D721Med (cell line): Measurements from ENCODE around the gene MET.

ENCODE experiments used
- DNase-seq: peaks from one replicate; pipeline ENCODE4 v3.0.0; 2011; ENCODE audit warnings: low spot score; ENCODE audit not compliant: insufficient read length
- FAIRE-seq: peaks from 2 replicates; lab custom pipeline; 2011; peaks lifted over from hg19 to GRCh38; lab: Jason Lieb, UNC
- TF ChIP-seq, protein P1 (sequence below): IDR thresholded peaks from 2 replicates; pipeline ENCODE4 v1.5.1; 2012; ENCODE audit warnings: mild to moderate bottlenecking, control low read depth; ENCODE audit not compliant: insufficient read depth; ENCODE audit errors: missing control alignments

MET gene

GRCh38 chr7:116686033-116686432, 14.0 kb downstream of the MET start:
- TF ChIP-seq, protein P1, sequence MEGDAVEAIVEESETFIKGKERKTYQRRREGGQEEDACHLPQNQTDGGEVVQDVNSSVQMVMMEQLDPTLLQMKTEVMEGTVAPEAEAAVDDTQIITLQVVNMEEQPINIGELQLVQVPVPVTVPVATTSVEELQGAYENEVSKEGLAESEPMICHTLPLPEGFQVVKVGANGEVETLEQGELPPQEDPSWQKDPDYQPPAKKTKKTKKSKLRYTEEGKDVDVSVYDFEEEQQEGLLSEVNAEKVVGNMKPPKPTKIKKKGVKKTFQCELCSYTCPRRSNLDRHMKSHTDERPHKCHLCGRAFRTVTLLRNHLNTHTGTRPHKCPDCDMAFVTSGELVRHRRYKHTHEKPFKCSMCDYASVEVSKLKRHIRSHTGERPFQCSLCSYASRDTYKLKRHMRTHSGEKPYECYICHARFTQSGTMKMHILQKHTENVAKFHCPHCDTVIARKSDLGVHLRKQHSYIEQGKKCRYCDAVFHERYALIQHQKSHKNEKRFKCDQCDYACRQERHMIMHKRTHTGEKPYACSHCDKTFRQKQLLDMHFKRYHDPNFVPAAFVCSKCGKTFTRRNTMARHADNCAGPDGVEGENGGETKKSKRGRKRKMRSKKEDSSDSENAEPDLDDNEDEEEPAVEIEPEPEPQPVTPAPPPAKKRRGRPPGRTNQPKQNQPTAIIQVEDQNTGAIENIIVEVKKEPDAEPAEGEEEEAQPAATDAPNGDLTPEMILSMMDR = no peak
- DNase-seq = no peak
- no peak for FAIRE-seq

- FAIRE-seq = no peak
- no peak for DNase-seq
- TF ChIP-seq, protein P1 = no peak
Measured at GRCh38 chr7:116686812-116687419, 14.9 kb downstream of the MET start.

DNA sequence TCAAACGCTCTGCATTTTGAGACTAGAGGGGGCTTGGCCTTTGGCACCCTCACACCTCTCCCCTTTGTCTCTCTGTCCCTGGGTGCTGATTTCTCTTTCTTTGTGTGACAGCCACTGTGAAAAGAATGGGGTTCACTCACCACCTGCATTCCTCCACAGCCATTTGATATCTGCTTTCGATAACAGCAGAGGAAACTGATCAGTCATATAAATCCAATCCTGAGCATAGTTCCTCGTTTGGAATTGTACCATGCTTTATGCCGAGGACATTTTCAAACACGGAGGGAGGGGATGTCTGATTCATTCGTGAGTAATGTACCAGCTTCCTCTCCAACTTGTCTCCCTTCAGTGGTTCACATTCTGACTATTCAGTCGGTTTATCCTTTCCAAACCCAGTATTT, 15.8 kb downstream of the MET start:
- FAIRE-seq = no peak
- DNase-seq = no peak
- TF ChIP-seq, protein P1 = no peak

GRCh38 chr7:116689790-116690259, 17.8 kb downstream of the MET start:
- TF ChIP-seq, protein P1 = no peak
- DNase-seq = no peak
- FAIRE-seq = no peak

- DNase-seq (no peak), FAIRE-seq (no peak)
- TF ChIP-seq, protein P1 = no peak
Measured at GRCh38 chr7:116691664-116692063, 19.7 kb downstream of the MET start.

- no peak for DNase-seq
- TF ChIP-seq, protein P1 = no peak
- FAIRE-seq = no peak
Measured at GRCh38 chr7:116692401-116693308, 20.7 kb downstream of the MET start.
